ENCODE data around the gene CFTR. TPM values are rescaled to one million over a fixed set of nuclear protein-coding genes. Genes with fewer than 3 reads are reported as not detected.

Gene CFTR
- total and polyA plus RNA-seq, 2 donors from 2014 or later: 2.5 to 12.8 TPM

DNA sequence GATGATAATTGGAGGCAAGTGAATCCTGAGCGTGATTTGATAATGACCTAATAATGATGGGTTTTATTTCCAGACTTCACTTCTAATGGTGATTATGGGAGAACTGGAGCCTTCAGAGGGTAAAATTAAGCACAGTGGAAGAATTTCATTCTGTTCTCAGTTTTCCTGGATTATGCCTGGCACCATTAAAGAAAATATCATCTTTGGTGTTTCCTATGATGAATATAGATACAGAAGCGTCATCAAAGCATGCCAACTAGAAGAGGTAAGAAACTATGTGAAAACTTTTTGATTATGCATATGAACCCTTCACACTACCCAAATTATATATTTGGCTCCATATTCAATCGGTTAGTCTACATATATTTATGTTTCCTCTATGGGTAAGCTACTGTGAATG lies 79.6 kb downstream of the CFTR start:
- H3K4me1 ChIP-seq (ENCODE audit: control insufficient read depth in 2 of 3, insufficient read depth in 2 of 3, low read depth in 1 of 3, low read length in 3 of 3): no peaks in the 10 kb centered on the region
- FAIRE-seq (no peak), DNase-seq (no peak)
- no peaks in the 10 kb centered on the region for H3K27me3 ChIP-seq (ENCODE audit: control insufficient read depth, insufficient read depth, low read length)
- no peak overlapping the region for H3K4me3 ChIP-seq (ENCODE audit: low read length in 3 of 3)
- intact Hi-C loops (cut with DNase I): no loop called here
- TF ChIP-seq, protein P1, sequence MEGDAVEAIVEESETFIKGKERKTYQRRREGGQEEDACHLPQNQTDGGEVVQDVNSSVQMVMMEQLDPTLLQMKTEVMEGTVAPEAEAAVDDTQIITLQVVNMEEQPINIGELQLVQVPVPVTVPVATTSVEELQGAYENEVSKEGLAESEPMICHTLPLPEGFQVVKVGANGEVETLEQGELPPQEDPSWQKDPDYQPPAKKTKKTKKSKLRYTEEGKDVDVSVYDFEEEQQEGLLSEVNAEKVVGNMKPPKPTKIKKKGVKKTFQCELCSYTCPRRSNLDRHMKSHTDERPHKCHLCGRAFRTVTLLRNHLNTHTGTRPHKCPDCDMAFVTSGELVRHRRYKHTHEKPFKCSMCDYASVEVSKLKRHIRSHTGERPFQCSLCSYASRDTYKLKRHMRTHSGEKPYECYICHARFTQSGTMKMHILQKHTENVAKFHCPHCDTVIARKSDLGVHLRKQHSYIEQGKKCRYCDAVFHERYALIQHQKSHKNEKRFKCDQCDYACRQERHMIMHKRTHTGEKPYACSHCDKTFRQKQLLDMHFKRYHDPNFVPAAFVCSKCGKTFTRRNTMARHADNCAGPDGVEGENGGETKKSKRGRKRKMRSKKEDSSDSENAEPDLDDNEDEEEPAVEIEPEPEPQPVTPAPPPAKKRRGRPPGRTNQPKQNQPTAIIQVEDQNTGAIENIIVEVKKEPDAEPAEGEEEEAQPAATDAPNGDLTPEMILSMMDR (IDR thresholded peaks at IDR 0.05; ENCODE audit: borderline replicate concordance, extremely low read depth, insufficient read depth): no peak
- no peak overlapping the region for H3K27ac ChIP-seq (ENCODE audit: low read depth in 2 of 2, low read length in 2 of 2)
- no peaks in the 10 kb centered on the region for H3K36me3 ChIP-seq (ENCODE audit: control insufficient read depth in 2 of 3, insufficient read depth in 3 of 3, low read length in 3 of 3)
- H3K9ac ChIP-seq (ENCODE audit: low read length in 3 of 3): no peak overlapping the region
- no peaks in the 10 kb centered on the region for H3K9me3 ChIP-seq (ENCODE audit: control insufficient read depth in 2 of 3, insufficient read depth in 1 of 3, low read length in 3 of 3)

DNA sequence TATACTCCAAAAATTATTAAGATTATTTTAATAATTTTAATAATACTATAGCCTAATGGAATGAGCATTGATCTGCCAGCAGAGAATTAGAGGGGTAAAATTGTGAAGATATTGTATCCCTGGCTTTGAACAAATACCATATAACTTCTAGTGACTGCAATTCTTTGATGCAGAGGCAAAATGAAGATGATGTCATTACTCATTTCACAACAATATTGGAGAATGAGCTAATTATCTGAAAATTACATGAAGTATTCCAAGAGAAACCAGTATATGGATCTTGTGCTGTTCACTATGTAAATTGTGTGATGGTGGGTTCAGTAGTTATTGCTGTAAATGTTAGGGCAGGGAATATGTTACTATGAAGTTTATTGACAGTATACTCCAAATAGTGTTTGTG lies 80.2 kb downstream of the CFTR start:
- intact Hi-C loops (cut with DNase I): no loop called here
- Histone ChIP-seq H3K4me3 (ENCODE audit: low read length in 3 of 3) (no peak overlapping the region), H3K27me3 (ENCODE audit: control insufficient read depth, insufficient read depth, low read length) (no peaks in the 10 kb centered on the region), H3K9ac (ENCODE audit: low read length in 3 of 3) (no peak overlapping the region), H3K36me3 (ENCODE audit: control insufficient read depth in 2 of 3, insufficient read depth in 3 of 3, low read length in 3 of 3) (no peaks in the 10 kb centered on the region), H3K9me3 (ENCODE audit: control insufficient read depth in 2 of 3, insufficient read depth in 1 of 3, low read length in 3 of 3) (no peaks in the 10 kb centered on the region), H3K4me1 (ENCODE audit: control insufficient read depth in 2 of 3, insufficient read depth in 2 of 3, low read depth in 1 of 3, low read length in 3 of 3) (no peaks in the 10 kb centered on the region), H3K27ac (ENCODE audit: low read depth in 2 of 2, low read length in 2 of 2) (no peak overlapping the region)
- FAIRE-seq (no peak), DNase-seq (no peak)
- TF ChIP-seq, protein P1 (IDR thresholded peaks at IDR 0.05; ENCODE audit: borderline replicate concordance, extremely low read depth, insufficient read depth): no peak

- DNase-seq: no peak
- Histone ChIP-seq H3K9ac (ENCODE audit: low read length in 3 of 3) (no peak overlapping the region), H3K27me3 (ENCODE audit: control insufficient read depth, insufficient read depth, low read length) (no peaks in the 10 kb centered on the region), H3K36me3 (ENCODE audit: control insufficient read depth in 2 of 3, insufficient read depth in 3 of 3, low read length in 3 of 3) (no peaks in the 10 kb centered on the region), H3K27ac (ENCODE audit: low read depth in 2 of 2, low read length in 2 of 2) (no peak overlapping the region), H3K9me3 (ENCODE audit: control insufficient read depth in 2 of 3, insufficient read depth in 1 of 3, low read length in 3 of 3) (no peaks in the 10 kb centered on the region), H3K4me3 (ENCODE audit: low read length in 3 of 3) (no peak overlapping the region), H3K4me1 (ENCODE audit: control insufficient read depth in 2 of 3, insufficient read depth in 2 of 3, low read depth in 1 of 3, low read length in 3 of 3) (no peaks in the 10 kb centered on the region)
- intact Hi-C loops (cut with DNase I): no loop called here
- FAIRE-seq: no peak
- TF ChIP-seq, protein P1 (IDR thresholded peaks at IDR 0.05; ENCODE audit: borderline replicate concordance, extremely low read depth, insufficient read depth): no peak
Measured at GRCh38 chr7:117562759-117563158, 82.9 kb downstream of the CFTR start.

DNA sequence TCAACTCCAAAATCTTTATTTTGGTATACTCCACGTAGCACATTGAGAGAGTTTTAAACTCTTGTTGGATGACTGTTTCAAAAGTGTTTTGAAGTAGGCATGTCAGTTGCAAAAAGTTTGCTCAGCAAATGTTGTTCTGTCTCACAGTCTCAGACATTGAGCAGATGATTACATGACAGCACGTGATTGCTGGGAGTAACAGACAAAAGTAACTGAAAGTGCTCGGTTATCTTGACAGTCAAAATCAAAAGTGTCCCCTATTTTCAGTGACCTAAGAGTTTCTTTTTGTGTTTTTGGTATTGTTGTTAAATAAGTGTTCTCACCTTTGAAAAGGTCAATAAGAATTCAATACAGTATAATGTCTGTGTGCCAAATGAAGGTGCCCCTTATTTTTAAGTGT lies 84.3 kb downstream of the CFTR start:
- no peaks in the 10 kb centered on the region for H3K4me1 ChIP-seq (ENCODE audit: control insufficient read depth in 2 of 3, insufficient read depth in 2 of 3, low read depth in 1 of 3, low read length in 3 of 3)
- FAIRE-seq: no peak
- H3K27ac ChIP-seq (ENCODE audit: low read depth in 2 of 2, low read length in 2 of 2): no peak overlapping the region
- no peaks in the 10 kb centered on the region for H3K9me3 ChIP-seq (ENCODE audit: control insufficient read depth in 2 of 3, insufficient read depth in 1 of 3, low read length in 3 of 3)
- no peak for DNase-seq
- H3K9ac ChIP-seq (ENCODE audit: low read length in 3 of 3): no peak overlapping the region
- intact Hi-C loops (cut with DNase I): no loop called here
- H3K27me3 ChIP-seq (ENCODE audit: control insufficient read depth, insufficient read depth, low read length): no peaks in the 10 kb centered on the region
- no peak overlapping the region for H3K4me3 ChIP-seq (ENCODE audit: low read length in 3 of 3)
- H3K36me3 ChIP-seq (ENCODE audit: control insufficient read depth in 2 of 3, insufficient read depth in 3 of 3, low read length in 3 of 3): no peaks in the 10 kb centered on the region
- TF ChIP-seq, protein P1 (IDR thresholded peaks at IDR 0.05; ENCODE audit: borderline replicate concordance, extremely low read depth, insufficient read depth): no peak

Data from kidney (tissue), 14 donors.